Measurements from ENCODE around the gene PAPPA2.
"Not testable (repeated sequence)": the region's sequence is repeated elsewhere in the genome, so short reads cannot be mapped to it uniquely, and the experiment has no call there.

Gene PAPPA2

GRCh38 chr1:176612791-176613190 is 149.8 kb downstream of the PAPPA2 start:
- no peak for DNase-seq

- no peak for DNase-seq
These were observed 154.9 kb downstream of the PAPPA2 start for GRCh38 chr1:176617881-176618280.

- no peak for DNase-seq
These were observed 156.3 kb downstream of the PAPPA2 start for GRCh38 chr1:176619261-176619660.

- no peak for DNase-seq
These were observed 162.4 kb downstream of the PAPPA2 start for GRCh38 chr1:176625365-176625764.

- no peak for DNase-seq
These were observed 163.6 kb downstream of the PAPPA2 start for GRCh38 chr1:176626572-176627061.

- DNase-seq: no peak
These were observed 165.8 kb downstream of the PAPPA2 start for GRCh38 chr1:176628775-176629174.

- DNase-seq: not testable (repeated sequence)
These were observed 171.8 kb downstream of the PAPPA2 start for GRCh38 chr1:176634733-176635132.

- no peak for DNase-seq
These were observed 175.9 kb downstream of the PAPPA2 start for GRCh38 chr1:176638713-176639526.

- DNase-seq: no peak
These were observed 180.6 kb downstream of the PAPPA2 start for GRCh38 chr1:176643536-176643935.

- no peak for DNase-seq
These were observed 185.6 kb downstream of the PAPPA2 start for GRCh38 chr1:176648556-176648955.

- no peak for DNase-seq
These were observed 193.5 kb downstream of the PAPPA2 start for GRCh38 chr1:176656257-176656995.

- no peak for DNase-seq
These were observed 206.8 kb downstream of the PAPPA2 start for GRCh38 chr1:176669782-176670181.

- no peak for DNase-seq
These were observed 207.9 kb downstream of the PAPPA2 start for GRCh38 chr1:176670853-176671252.

GRCh38 chr1:176682830-176683535 is 220.0 kb downstream of the PAPPA2 start:
- no peak for DNase-seq

GRCh38 chr1:176691251-176692228 is 228.6 kb downstream of the PAPPA2 start:
- peak; percentile 67 to 75 for DNase-seq

- DNase-seq: peak; percentile 76 to 93
These were observed 229.5 kb downstream of the PAPPA2 start for GRCh38 chr1:176692431-176692830.

GRCh38 chr1:176692988-176693696 is 230.2 kb downstream of the PAPPA2 start:
- DNase-seq: no peak

- no peak for DNase-seq
These were observed 230.8 kb downstream of the PAPPA2 start for GRCh38 chr1:176693697-176694329.

- DNase-seq: no peak
These were observed 231.7 kb downstream of the PAPPA2 start for GRCh38 chr1:176694713-176695112.

- peak; percentile 83 to 99 for DNase-seq
These were observed 233.1 kb downstream of the PAPPA2 start for GRCh38 chr1:176696109-176696508.

GRCh38 chr1:176696689-176697088 is 233.7 kb downstream of the PAPPA2 start:
- DNase-seq: no peak
